Astrocyte of the spinal cord (primary cell): ENCODE measurements around the gene MYT1.

Experiments used
- DNase-seq: peaks from one replicate; pipeline ENCODE4 v3.0.0; 2011; ENCODE audit warnings: low read depth, low spot score
- H3K4me3 ChIP-seq: 2 replicates; pipeline ENCODE4 v1.5.1; 2011; ENCODE audit warnings: low read depth, mild to moderate bottlenecking, low read length, moderate library complexity
- in situ Hi-C: cut with HindIII; loops from 2 replicates; pipeline ENCODE4 v1.10.0; 2017; ENCODE audit warnings: low sequenced_read_pairs
- TF ChIP-seq, protein P1 (sequence below): IDR thresholded peaks from 2 replicates; pipeline ENCODE4 v1.5.1; 2012; ENCODE audit warnings: low read depth, mild to moderate bottlenecking, low read length, inconsistent platforms

The MYT1 gene

GRCh38 chr20:64214952-64215351 is 50.7 kb downstream of the MYT1 start:
- in situ Hi-C loops, result no loop called here
- DNase-seq, result no peak
- no peak overlapping the region for H3K4me3 ChIP-seq
- TF ChIP-seq, protein P1, sequence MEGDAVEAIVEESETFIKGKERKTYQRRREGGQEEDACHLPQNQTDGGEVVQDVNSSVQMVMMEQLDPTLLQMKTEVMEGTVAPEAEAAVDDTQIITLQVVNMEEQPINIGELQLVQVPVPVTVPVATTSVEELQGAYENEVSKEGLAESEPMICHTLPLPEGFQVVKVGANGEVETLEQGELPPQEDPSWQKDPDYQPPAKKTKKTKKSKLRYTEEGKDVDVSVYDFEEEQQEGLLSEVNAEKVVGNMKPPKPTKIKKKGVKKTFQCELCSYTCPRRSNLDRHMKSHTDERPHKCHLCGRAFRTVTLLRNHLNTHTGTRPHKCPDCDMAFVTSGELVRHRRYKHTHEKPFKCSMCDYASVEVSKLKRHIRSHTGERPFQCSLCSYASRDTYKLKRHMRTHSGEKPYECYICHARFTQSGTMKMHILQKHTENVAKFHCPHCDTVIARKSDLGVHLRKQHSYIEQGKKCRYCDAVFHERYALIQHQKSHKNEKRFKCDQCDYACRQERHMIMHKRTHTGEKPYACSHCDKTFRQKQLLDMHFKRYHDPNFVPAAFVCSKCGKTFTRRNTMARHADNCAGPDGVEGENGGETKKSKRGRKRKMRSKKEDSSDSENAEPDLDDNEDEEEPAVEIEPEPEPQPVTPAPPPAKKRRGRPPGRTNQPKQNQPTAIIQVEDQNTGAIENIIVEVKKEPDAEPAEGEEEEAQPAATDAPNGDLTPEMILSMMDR, result no peak

DNA sequence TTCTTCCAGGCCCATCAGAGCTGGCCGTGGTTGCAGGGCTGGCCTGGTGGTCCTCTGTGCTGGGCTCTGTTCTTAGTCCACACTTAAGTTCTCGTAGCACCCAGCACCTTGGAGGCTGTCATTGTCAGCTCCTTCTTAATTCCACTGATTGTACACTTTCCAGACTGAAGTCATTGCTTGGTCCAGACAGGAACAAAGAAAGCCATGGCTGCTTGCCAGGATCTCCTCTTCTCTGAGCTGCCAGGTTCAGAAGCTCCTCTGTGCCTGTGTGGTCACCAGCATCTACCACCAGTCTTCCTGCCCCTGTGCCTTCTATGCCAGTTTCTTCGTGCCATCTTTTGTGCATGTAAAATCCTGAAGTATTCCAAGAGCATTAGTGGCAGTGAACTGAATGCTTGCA is 51.8 kb downstream of the MYT1 start:
- no peak for DNase-seq
- no peak overlapping the region for H3K4me3 ChIP-seq
- TF ChIP-seq, protein P1, result no peak
- in situ Hi-C loops, result no loop called here

- no peak for DNase-seq
- in situ Hi-C loops, result no loop called here
- H3K4me3 ChIP-seq, result no peak overlapping the region
- TF ChIP-seq, protein P1, result no peak
Measured at GRCh38 chr20:64216910-64217309, 52.7 kb downstream of the MYT1 start.

DNA sequence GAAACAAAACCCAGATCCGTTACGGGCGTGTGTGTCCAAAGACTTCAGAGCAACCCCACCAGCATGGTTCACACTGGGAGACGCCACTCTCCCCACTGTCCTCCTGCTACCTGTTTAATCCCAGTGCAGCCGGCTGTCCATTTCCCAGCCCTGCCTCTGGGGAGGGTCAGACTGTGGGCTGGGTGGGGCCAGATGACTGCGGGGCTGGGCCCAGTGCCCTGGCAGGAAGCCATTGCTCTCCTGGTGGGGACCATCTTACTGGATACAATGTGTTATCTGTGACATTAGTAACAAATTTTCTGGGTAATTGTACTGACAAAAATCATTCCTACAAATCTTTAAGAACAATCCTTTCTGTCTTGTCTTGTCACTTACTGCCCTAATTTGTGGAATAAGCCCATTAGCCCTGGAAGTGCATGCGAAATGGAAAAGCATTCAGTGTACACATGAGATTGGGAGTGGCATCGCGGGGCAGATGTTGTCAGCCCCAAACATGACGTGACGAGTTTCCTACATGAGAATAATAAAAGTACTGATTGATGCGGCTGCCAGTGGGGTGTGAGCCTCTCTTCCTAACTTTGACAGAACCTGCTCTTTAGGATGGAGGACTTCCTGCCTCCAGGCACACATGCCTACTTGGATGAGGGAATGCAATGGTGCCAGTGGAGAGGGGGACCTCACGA is 53.4 kb downstream of the MYT1 start:
- no peak overlapping the region for H3K4me3 ChIP-seq
- TF ChIP-seq, protein P1, result no peak
- no peak for DNase-seq
- in situ Hi-C loops, result no loop called here

GRCh38 chr20:64219202-64219601 is 55.0 kb downstream of the MYT1 start:
- no peak for DNase-seq
- in situ Hi-C loops, result no loop called here
- H3K4me3 ChIP-seq, result no peak overlapping the region
- TF ChIP-seq, protein P1, result no peak

- H3K4me3 ChIP-seq, result no peak overlapping the region
- in situ Hi-C loops, result no loop called here
- DNase-seq, result no peak
- TF ChIP-seq, protein P1, result no peak
Measured at GRCh38 chr20:64219730-64220129, 55.5 kb downstream of the MYT1 start.

DNA sequence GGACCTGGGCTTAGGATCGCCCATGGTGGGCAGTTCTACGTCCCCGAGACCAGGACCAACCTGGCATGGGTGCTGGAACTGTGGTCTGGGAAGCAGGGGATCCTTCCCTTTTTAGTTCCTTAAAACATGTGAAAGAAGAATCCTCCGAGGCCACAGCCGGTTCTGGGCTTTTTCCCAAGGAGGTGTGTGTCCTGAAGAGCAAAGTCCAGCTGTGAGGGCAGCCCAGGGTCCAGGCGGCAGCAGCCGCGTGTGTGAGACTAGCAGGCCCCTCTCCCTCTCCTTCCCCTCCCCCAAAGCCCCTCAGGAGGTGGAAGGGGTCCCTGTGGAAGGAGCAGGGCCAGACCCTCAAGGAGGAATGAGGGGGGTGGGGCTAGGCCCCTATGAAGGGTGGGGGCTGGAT is 56.2 kb downstream of the MYT1 start:
- H3K4me3 ChIP-seq, result no peak overlapping the region
- TF ChIP-seq, protein P1, result no peak
- in situ Hi-C loops, result no loop called here
- no peak for DNase-seq
